ENCODE results near the gene TMIGD2.
A peak's percentile ranks its signal among the peaks of the same experiment; 100 is the strongest.
"Not testable (repeated sequence)": the region's sequence is repeated elsewhere in the genome, so short reads cannot be mapped to it uniquely, and the experiment has no call there.

Gene TMIGD2, protein sequence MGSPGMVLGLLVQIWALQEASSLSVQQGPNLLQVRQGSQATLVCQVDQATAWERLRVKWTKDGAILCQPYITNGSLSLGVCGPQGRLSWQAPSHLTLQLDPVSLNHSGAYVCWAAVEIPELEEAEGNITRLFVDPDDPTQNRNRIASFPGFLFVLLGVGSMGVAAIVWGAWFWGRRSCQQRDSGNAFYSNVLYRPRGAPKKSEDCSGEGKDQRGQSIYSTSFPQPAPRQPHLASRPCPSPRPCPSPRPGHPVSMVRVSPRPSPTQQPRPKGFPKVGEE

DNA sequence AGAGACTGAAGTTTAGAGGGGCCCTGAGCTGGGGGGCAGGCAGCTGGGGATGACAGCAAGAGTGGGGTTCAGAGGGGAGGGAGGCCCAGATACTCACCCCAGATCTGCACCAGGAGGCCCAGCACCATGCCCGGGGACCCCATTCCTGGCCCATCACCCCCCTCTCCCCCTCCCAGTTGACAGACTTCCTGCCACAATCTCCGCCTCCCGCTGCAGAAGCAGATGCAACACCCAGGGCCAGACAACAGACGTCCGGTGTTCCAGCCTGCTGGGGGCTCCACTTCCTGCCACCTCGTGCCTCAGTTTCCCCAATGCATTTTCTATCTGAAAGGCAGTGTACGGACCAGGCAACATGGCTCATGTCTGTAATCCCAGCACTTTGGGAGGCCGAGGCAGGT is at the start of gene TMIGD2:
TSS of gene TMIGD2 (minus strand) at position 147 of the 398 bp plus-strand sequence. CDS start at position 143, 4 bp downstream.
- no peak for DNase-seq

DNA sequence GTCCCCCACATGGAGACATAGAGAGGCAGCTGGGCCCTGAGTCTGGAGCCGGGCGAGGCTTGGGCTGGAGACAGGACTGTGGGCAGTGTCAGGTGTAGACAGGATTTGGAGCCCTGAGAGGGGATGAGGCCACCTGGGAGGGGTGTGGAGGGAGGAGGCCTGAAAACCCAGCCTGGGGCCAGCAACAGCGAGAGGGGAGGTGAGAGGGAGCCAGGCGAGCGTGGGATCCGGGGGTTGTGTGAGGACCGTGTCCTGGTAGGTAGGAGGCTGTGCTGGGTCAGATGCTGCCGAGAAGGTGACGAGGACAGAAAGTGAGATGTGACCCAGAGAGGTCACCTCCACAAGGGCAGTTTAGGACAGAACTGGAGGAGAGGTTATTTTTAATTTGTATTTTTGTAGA is 48.5 kb upstream of the TMIGD2 start:
- DNase-seq = no peak

DNA sequence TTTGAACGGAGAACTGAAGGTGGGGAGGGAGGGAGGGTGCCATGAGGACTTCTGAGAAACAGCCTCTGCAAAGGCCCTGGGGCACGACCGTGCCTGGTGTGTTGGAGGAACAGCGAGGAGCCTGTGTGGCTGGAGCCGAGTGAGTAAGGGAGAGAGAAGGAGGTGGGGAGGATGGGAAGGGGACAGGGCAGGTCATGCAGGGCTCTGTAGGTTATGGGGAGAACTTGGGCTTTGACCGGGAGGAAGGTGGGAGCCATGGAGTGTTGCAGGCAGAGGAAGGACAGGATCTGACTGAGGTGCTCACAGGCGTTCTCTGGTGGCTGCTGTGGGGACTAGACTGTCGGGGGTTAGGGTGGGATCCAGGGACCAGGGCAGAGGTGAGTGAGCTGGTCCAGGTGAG is 47.9 kb upstream of the TMIGD2 start:
- no peak for DNase-seq

DNA sequence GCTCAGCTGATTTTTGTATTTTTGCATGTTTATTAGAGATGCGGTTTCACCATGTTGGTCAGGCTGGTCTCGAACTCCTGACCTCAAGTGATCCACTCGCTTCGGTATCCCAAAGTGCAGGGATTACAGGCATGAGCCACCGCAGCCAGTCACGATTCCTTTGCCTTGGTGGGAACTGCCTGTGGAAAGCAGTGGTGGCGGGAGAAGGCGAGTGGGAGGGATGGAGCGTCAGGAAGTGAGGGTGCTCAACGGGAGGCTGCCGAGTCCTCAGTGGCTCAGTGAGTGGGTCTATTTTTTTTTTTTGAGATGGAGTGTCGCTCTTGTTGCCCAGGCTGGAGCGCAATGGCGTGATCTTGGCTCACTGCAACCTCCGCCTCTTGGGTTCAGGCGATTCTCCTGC is 47.0 kb upstream of the TMIGD2 start:
- DNase-seq = not testable (repeated sequence)

DNA sequence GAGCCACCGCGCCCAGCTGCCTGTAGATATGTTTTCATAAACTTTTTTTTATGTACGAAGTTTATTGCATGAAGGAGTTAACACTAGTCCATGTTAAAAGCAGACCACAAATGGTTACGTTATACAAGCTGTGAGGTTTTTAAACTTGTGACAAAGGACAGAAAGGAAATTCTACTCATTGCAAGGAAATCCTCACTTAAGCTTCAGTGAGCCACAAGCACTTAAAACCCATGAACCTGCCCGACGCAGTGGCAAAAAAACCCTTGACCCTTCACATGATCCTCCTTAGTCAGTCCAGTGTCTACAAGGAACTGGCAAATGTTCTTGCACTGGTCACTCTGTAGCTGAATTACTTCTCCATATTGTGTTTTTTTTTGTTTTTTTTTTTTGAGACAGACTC is 45.3 kb upstream of the TMIGD2 start:
- no peak for DNase-seq

DNA sequence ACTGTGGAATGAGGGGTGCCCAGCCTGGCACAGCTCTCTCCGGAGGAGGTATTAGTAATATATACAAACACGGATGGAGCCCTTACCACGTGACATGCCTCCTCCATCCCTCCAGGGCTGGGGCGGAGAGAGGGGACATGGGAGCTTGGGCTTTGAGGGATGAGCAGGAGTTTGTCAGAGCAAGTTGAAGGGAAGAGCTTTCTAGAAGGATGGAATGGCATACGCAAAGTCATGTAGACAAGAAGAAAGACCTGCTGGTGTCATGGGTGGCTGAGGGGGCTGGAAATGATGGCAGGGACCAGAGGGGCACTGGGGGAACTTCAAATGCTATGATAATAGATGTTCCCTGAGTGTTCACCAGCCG is 43.8 kb upstream of the TMIGD2 start:
- no peak for DNase-seq

DNA sequence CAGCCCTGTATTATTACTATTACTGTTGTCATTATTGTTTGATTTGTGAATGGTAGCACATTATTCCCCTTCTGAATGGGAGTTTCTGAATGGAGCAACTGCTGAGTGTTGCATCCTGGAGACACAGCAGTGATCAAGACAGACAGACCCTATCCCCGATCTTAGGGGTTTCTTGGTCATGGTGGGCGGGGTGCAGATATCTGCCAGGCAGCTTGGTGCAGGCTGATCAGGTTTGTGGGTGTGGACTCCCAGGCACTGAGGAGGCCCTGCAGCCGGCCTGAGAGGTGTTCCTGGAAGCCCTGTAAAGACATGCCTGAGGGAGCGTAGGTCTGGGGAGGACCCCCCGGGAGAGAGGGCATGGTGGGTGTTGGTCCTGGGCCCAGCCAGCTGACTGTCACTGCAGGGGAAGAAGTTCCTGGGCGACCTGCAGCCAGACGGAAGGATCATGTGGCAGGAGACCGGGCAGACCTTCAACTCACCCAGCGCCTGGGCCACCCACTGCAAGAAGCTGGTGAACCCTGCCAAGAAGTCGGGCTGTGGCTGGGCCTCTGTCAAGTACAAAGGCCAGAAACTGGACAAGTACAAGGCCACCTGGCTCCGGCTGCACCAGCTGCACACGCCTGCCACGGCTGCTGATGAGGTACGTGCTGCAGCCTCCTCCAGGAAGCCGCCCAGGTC is 43.3 kb upstream of the TMIGD2 start:
- no peak for DNase-seq

DNA sequence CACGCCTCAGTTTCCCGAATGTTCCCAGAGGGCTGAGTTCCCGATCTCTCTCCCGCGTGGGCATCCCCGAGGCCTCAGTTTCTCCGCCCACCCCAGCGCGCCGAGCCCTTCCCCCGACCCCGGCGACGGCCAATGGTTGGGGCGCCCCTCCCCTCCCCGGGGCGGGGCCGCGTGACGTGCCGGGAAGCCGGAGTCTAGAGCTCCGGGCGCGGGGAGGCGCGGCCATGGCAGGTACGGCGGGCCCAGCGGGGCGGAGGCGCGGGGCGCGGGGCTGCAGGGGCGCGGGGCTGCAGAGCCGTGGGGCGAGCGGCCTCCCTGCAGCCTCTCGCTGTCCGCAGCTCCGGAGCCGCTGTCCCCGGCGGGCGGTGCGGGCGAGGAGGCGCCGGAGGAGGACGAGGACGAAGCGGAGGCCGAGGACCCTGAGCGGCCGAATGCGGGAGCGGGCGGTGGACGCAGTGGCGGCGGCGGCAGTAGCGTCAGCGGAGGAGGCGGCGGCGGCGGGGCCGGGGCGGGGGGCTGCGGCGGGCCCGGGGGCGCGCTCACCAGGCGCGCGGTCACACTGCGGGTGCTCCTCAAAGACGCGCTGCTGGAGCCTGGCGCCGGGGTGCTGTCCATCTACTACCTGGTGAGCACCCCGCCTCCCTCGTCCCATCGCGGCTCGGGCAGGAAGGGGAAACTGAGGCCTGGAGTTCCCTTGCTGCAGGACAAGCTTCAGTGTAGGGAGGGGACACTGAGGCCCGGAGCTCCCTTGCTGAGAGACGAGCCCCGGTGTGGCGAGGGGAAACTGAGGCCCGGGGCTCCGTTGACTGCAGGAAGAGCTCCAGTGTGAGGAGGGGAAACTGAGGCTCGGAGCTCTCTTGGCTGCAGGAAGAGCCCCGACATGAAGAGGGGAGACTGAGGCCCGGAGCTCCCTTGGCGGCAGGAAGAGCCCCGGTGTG is 41.5 kb upstream of the TMIGD2 start, which contains the start of gene MPND:
TSS of gene MPND (plus strand) at position 193 of the 938 bp plus-strand sequence. CDS start at position 225, 32 bp downstream.
- DNase-seq = peak; percentile 94

DNA sequence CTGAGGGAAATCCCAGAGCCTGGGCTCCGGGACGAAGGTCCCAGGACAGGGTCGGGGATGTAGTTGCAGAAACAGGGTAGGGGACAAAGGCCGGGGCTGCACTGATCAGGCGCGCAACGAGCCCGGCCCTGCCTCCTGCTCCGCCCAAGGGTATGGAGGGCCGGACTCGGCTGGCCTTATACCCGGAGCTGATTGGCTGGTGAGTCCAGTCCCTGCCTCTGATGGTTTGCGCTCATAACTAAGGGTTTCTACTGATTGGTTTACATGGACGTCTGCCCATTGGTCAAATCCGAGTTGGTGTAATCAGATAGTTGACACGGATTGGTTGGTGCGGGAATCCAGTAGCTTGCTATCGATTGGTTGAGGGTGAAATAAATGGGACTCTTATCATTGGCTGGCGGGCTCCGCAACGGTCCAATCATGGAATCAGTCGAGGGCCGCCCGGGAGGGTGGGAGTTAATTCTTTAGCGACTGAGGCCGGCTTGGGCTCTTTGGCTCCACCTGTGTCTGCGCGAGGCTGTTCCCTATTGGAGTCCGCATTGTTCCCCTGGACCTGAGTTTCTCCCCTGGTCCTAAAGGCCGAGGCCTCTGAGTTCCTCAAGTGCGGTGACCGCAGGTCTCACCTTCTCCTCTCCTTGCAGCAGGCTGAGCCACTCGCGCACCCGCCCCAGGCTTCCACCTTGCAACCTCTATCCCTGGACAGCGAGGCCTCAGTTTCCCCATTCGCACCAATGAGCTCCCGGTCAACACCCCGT is 40.6 kb upstream of the TMIGD2 start:
- DNase-seq = peak; percentile 92

DNA sequence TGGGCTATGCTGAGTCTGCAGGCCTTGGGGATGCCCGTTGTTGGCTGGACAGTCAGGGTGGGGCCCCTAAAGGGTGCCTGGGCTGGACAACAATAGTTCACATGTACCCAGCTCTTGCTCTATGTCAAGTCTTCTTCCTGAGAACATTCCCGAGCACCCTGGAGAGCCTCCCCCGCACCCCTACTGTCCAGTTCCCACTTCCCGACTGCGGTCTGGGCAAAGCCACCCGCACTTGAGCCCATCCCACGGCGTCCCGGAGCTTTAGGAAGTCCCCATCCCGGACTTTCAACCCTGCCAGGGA is 40.1 kb upstream of the TMIGD2 start:
- no peak for DNase-seq

DNA sequence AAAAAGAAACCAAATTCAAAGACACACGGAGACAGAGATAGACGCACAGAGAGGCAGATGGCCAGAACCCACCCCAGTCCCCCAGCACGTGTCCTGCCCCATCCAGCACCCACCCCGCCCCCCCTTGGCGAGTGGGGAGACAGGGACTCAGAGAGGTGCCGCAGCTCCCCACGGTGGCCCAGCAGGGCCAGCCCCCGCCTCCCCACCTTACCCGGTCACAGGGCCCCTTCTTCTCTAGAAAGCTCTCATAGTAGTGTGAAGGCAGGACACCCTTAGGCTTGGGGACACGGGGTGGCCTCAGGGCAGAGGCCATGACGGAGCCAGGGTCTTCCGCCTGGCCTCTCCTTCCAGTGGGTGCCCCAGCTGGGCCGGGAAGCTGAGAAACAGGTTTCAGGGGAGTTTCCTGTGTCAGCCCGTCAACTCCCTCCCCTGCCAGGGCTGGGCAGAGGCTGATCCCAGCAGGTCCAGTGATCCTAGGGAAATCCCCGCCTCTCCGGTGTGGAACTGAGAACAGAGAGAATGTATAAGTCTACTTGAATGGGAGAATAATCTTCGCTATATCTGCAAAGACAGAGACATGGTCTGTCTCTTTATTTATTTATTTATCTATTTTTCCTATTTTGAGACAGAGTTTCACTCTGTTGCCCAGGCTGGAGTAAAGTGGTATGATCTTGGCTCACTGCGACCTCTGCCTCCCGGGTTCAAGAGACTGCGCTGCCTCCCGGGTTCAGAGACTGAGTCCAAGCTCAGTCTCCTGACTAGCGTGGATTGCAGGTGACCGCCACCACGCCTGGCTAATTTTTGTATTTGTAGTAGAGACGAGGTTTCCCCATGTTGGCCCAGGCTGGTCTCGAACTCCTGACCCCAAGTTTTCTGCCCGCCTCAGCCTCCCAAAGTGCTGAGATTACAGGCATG is 36.5 kb upstream of the TMIGD2 start, which contains the start of gene STAP2:
TSS of gene STAP2 (minus strand) at position 387 of the 915 bp plus-strand sequence. CDS start at position 313, 74 bp downstream.
- peak; percentile 40 for DNase-seq

DNA sequence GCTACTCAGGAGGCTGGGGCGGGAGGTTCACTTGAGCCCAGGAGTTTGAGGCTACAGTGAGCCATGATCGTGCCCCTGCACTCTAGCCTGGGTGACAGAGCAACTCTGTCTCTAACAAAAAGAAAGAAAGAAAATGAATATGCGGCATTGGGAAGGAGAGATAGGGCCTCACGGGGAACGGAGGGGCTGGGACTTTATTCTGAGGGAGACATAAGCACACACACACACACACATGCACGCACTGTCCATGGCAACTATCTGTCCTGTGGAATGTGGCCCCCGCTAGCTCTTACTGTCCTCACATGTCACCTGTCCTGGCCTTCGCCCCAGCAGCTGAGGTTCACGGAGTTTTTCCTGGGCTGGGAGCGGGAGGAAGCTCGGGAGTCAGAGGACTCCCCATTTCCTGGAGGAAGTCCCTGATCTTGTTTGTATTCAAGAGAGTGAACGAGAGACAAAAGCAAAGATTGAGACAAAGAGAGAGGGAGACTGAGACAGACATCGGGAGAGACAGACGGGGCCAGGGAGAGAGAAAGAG is 35.8 kb upstream of the TMIGD2 start:
- no peak for DNase-seq

DNA sequence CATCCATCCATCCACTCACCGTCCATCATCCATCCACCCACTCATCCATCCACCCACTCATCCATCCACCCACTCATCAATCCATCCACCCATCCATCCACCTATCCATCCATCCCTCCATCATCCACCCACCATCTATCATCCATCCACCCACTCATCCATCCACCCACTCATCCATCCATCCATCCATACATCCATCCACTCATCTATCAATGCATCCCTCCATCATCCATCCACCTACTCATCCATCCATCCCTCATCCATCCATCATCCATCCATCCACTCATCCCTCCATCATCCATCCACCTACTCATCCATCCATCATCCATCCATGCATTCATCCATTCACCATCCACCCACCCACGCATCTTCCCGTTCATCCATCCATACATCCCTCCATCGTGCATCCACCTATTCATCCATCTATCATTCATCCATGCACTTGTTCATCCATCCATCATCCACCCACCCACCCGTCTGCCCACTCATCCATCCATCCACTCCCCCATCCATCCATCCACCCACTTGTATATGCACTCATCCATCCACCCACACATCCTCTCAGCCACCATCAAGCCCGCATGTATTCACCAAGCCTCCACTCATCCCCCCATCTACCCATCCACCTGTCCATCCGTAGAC is 32.9 kb upstream of the TMIGD2 start:
- no peak for DNase-seq

DNA sequence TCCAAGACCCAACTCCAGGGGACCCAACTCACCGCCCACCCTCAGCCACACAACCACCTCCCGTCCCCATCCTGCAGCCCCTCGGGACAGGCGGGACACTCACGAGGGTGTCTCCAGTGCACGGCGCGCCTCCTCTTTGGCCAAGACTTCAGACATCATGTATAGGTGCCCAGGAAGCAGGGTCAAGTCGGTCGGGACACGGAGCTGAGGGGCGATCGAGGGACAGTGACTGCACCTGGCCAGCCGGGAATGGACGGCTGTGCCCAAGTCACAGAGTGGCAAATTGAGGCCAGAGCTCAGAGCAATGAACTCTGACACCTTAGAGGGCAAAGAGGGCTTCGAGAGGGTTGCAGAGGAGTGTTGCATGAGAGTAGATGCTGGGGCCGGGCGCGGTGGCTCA is 27.7 kb upstream of the TMIGD2 start:
- no peak for DNase-seq

DNA sequence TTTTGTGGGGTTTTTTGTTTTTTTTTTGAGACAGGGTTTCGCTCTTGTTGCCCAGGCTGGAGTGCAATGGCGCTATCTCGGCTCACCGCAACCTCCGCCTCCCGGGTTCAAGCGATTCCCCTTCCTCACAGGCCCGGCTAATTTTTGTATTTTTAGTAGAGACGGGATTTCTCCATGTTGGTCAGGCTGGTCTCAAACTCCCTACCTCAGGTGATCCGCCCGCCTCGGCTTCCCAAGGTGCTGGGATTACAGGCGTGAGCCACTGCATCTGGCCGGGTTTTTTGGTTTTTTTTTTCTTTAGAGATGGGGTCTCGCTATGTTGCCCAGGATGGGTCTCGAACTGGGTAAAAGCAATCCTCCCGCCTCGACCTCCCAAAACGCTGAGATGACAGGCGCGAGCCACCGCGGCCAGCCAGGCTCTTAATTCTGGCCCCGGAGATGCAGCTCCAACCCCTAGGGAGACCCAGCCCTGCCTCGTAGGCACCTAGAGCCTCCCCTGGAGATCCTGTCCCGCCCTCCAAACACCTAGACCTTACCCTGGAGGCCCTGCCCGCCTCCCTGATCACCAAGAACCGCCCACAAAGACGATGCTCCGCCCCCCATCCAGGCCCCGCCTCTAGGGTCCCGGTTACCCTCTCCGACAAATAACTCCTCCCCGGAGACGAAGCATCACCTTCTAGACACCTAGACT is 26.9 kb upstream of the TMIGD2 start:
- peak; percentile 11 for DNase-seq

DNA sequence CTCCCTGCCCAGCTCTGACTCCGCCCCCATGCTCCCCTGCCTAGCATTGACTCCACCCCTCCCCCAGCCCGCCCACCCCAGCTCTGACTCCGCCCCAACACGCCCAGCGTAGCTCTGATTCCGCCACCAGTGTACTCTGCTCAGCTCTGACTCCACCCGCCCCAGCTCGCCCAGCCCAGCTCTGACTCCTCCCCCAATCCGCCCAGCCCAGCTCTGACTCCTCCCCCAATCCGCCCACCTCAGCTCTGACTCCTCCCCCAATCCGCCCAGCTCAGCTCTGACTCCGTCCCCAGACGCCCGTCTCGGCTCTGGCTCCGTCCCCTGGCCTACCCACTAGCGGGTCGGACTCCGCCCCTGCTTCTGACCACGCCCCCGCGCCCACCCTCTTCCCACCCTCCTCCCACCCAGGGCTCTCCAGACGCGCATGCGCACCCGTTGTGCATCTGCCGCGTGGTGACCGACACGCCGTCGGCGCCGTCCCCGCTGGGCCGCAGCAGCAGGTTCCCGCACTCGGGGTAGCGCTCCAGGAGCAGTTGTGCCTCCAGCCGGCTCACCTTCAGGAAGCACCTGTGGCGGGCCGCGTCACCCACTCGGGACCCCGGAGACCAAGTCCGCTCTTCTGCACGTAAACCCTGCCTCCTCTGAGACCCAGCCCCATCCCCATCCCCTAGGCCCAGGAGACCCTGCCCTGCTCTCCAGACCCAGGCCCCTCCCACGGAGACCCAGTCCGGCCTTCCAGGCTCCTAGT is 26.2 kb upstream of the TMIGD2 start:
- peak; percentile 89 for DNase-seq

DNA sequence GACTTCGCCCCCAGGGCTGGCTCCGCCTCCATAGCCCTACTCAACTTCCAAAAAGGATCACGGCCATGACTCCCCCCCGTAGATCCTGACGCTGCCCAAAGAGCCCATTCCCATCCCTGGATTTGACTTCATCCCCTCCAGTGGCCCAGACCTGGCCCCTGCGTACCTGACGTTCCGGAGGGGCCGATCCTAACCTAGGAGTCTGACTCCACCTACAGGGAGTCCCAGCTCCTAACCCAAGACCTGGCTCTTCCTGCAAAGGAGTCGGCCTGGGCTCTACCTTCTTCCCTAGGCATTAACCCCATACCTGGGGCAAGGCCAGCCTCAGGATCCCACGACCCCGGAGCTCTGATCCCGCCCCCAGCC is 25.7 kb upstream of the TMIGD2 start:
- no peak for DNase-seq

DNA sequence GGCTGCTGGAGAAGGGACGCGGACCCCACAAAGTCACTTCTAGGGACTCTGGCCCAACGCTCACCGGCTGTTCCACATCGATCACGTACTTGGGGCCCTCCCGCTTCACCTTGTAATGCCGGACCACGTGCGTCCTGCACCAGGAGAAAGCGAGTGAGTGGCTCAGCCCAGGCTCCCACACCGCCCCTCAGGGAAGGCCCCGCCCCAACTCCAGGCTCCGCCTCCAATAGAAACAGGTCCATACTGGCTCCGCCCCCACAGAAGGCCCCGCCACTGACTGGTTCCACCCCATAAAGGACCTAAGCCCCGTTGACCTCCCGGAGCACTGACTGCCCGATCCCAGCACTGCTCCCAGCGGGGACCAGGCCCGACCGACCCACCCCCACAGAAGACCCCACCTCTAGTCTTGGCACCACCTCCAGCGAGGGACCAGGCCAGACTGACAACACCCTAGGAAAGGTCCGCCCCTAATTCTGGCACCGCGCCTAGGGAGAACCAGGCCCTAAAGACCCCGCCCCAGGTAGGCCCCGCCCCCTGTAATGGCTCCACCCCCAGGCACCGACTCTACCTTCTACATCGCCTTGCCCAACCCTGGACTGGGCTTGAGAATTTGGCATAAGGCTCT is 25.2 kb upstream of the TMIGD2 start:
- DNase-seq = peak; percentile 68

DNA sequence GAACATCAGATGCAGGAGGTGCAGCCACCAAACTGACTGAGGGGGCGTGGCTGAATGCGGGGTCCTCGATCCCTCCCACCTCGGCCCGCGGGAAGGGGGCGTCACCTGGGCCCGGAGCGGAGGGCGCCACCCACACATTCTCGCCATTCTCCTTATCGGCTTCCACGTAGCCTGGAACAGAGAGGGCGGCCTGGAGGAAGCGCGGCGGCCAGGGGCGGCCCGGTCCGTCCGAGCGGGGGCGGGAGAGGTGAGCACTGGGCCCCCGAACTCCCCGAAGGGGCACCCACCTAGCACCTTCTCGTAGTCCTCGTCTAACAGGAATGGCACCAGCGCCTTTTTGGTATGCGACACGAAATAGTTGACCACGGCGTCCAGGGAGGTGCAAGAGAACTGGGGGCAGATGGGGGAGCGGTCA is 24.7 kb upstream of the TMIGD2 start:
- no peak for DNase-seq

Measured in activated naive CD4-positive, alpha-beta T cell treated with Interleukin-2 at 50 U/mL for 16 hours (primary cell).